ENCODE results near the gene OXLD1.

DNA sequence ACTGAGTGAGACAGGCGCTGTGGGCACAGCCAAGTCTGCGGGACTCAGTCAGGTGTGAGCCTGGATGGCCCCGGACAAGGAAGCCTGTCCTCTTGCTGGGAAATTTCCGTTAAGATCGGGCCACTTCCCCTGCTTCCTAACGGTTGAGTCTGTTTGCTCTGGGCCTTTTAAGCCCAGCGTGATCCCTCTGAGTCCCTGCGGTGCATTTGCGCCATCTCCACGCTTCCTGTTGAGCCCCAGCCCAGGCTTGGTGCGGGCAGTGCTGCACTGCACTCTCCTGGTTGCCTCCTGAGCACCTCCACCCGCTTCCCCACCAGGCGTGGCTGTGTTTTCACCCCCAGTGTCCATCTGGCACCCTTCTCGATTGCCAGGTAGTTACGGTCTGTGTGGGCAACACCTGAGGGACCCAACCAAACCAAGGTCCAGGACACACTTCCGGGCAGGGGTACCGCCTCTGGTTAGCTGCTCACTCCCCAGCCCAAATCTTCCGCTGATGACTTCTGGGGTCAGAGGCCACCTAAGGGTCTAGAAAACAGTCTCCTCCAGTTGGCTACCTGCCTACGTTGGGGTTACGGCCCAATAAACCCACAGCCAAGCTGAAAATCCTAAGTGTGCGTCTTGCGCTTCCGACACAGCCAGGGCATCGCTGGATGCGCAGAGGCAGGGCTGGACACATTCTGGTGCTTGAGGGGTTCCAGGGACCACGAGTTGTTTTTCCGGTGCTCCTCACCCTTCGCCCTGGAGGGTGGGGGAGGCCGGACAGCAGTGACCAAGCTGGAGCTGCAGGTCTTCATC, 44.3 kb upstream of the OXLD1 start:
- TF ChIP-seq, protein P1, sequence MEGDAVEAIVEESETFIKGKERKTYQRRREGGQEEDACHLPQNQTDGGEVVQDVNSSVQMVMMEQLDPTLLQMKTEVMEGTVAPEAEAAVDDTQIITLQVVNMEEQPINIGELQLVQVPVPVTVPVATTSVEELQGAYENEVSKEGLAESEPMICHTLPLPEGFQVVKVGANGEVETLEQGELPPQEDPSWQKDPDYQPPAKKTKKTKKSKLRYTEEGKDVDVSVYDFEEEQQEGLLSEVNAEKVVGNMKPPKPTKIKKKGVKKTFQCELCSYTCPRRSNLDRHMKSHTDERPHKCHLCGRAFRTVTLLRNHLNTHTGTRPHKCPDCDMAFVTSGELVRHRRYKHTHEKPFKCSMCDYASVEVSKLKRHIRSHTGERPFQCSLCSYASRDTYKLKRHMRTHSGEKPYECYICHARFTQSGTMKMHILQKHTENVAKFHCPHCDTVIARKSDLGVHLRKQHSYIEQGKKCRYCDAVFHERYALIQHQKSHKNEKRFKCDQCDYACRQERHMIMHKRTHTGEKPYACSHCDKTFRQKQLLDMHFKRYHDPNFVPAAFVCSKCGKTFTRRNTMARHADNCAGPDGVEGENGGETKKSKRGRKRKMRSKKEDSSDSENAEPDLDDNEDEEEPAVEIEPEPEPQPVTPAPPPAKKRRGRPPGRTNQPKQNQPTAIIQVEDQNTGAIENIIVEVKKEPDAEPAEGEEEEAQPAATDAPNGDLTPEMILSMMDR (IDR thresholded peaks at IDR 0.05 in 2 of 3, conservative IDR thresholded peaks at IDR 0.05 in 1 of 3; ENCODE audit: borderline replicate concordance in 1 of 3, insufficient read depth in 1 of 3, low read depth in 2 of 3, low read length in 2 of 3), result no peak
- TF ChIP-seq, protein P2, sequence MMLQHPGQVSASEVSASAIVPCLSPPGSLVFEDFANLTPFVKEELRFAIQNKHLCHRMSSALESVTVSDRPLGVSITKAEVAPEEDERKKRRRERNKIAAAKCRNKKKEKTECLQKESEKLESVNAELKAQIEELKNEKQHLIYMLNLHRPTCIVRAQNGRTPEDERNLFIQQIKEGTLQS (IDR thresholded peaks at IDR 0.05), result no peak
- TF ChIP-seq EZH2phosphoT487 (IDR thresholded peaks at IDR 0.05; ENCODE audit: borderline replicate concordance) (no peak), RAD21 (IDR thresholded peaks at IDR 0.05; ENCODE audit: low read depth) (no peak), EZH2 (IDR thresholded peaks at IDR 0.05) (no peak), YY1 (IDR thresholded peaks at IDR 0.05; ENCODE audit: extremely low read depth, insufficient replicate concordance, low read depth, low read length) (no peak), POLR2A (IDR thresholded peaks at IDR 0.05; ENCODE audit: borderline replicate concordance, extremely low read depth, insufficient read depth, insufficient read length) (peak; percentile 55), ZNF274 (IDR thresholded peaks at IDR 0.05; ENCODE audit: low read depth, low read length) (no peak), TCF7L2 (IDR thresholded peaks at IDR 0.05; ENCODE audit: borderline replicate concordance, extremely low read depth, insufficient read depth, insufficient read length) (no peak), POLR2AphosphoS5 (IDR thresholded peaks at IDR 0.05; ENCODE audit: low read depth, low read length) (no peak), JUND (IDR thresholded peaks at IDR 0.05) (no peak)
- TF ChIP-seq, protein P3, sequence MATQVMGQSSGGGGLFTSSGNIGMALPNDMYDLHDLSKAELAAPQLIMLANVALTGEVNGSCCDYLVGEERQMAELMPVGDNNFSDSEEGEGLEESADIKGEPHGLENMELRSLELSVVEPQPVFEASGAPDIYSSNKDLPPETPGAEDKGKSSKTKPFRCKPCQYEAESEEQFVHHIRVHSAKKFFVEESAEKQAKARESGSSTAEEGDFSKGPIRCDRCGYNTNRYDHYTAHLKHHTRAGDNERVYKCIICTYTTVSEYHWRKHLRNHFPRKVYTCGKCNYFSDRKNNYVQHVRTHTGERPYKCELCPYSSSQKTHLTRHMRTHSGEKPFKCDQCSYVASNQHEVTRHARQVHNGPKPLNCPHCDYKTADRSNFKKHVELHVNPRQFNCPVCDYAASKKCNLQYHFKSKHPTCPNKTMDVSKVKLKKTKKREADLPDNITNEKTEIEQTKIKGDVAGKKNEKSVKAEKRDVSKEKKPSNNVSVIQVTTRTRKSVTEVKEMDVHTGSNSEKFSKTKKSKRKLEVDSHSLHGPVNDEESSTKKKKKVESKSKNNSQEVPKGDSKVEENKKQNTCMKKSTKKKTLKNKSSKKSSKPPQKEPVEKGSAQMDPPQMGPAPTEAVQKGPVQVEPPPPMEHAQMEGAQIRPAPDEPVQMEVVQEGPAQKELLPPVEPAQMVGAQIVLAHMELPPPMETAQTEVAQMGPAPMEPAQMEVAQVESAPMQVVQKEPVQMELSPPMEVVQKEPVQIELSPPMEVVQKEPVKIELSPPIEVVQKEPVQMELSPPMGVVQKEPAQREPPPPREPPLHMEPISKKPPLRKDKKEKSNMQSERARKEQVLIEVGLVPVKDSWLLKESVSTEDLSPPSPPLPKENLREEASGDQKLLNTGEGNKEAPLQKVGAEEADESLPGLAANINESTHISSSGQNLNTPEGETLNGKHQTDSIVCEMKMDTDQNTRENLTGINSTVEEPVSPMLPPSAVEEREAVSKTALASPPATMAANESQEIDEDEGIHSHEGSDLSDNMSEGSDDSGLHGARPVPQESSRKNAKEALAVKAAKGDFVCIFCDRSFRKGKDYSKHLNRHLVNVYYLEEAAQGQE (IDR thresholded peaks at IDR 0.05; ENCODE audit: low read depth), result no peak
- TF ChIP-seq, protein P4, sequence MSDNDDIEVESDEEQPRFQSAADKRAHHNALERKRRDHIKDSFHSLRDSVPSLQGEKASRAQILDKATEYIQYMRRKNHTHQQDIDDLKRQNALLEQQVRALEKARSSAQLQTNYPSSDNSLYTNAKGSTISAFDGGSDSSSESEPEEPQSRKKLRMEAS (IDR thresholded peaks at IDR 0.05), result no peak

All from HCT116 (cell line).